Superior temporal gyrus (tissue), 1 donor: ENCODE measurements around the gene ESPN.

Experiments
- DNase-seq: peaks from one replicate; pipeline ENCODE4 v3.0.0-alpha.2; 2016; ENCODE audit errors: extremely low spot score

The ESPN gene

DNA sequence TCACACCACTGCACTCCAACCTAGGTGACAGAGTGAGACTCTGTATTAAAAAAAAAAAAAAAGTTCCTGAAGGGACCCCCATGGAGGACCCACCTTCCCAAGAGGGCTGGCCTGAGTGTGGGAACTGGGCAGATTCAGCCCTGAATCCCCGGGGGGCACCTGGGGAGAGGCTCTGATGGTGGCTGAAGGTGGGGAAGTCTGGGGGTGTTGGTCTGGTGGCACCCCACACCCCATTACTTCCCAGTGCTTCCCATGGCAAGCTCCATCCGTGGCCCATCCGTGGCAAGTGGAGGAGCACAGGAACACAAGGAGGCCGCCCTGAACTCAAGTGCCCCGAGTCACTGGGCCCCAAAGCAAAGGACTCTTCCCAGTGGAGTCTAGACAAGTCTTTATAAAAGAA, 42.2 kb downstream of the ESPN start:
- DNase-seq = no peak

DNA sequence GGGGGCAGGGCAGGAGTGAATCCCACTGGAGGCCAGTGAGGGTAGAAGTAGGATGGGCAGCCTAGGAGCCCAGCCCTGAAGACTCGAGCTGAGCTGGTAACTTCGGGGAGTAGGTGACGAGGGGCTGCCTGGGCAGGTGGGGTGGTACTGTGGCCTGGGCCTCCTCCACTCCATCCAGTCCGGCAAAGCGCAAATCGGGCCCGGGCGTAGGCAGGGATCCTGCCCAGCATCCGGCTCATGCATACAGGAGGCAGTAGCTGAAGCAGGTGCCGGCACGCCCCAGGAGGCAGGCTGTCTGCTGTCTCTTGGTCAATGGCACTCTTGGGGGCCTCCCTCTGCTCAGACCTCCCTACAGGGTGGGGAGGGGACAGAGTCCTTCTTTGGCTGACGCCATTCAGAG, 42.6 kb downstream of the ESPN start:
- DNase-seq = no peak

DNA sequence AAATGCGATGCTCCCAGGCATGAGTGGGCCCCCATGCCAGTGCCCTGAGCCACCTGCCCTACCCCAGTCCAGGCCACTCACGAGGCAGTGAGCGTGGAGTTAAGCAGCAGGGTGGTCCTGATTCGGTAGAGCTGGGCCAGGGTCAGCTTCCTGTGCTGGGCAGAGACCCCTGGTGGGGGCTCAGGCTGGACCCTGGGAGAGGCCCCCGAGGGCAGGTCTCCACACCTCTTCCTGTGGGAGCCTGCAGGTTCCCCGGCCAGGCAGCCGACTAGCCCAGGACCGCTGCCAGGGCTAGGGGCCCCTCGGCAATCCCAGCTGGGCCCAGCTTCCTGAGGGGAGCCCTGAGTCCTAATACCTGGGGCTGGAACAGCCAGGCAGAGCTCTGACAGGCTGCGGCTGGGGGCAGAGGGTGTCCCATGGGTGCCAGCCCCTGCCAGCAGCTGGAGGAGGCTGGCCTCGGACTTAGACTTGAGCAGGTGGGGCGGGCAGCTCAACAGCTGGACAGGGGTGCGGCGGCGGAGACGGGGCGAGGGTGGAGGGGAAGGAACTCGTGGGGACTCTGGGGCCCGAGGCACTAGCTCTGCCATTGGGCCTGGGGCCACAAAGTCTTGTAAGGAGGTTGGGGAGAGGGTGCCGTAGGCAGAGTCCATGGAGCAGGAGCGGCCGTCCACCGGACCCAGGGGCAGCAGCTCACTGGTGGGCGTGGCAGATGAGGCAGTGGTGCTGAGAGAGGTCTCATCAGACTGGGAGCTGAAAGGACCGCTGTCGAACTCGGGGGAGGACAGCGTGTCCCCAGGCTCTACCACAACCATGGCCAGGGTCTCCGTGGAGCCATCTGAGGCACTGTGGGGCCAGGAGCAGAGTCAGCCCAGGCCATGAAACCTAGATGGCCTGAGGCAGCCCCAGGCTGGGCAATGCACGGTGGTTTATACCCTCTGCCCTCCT, 43.4 kb downstream of the ESPN start:
- DNase-seq = no peak

DNA sequence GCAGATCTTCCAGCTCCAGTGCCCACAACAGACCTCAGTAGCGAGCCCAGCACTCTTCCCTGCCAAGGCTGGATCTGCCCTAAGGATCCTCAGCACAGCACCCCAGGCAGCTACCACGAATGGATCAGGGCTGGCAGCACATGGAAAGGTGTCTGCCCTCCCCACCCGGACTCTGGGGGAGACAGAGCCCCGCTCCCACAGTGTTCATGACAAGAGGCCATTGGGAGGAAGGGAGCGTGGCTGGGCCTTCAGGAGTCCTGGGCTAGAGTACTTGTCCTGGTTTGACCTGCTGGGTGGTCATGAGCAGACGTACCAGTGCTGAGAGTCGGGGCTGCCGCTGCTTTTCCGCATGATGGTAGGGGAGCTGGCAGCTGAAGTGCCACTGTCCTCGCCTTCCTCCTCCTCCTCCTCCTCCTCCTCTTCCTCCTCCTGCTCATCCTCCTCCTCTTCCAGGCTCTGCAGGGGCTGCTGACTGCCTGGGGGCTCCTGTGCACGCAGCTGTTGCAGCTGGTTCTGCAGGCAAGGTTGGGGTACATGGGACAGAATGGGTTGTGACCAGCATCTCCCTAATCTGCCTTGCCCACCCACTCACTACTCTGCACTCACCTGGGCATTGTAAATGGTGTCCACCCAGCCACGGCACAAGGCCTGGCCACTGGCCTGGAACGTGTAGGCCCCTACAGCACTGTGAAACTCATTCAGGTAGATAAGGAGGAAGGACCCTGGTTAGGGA, 44.3 kb downstream of the ESPN start:
- DNase-seq = no peak

DNA sequence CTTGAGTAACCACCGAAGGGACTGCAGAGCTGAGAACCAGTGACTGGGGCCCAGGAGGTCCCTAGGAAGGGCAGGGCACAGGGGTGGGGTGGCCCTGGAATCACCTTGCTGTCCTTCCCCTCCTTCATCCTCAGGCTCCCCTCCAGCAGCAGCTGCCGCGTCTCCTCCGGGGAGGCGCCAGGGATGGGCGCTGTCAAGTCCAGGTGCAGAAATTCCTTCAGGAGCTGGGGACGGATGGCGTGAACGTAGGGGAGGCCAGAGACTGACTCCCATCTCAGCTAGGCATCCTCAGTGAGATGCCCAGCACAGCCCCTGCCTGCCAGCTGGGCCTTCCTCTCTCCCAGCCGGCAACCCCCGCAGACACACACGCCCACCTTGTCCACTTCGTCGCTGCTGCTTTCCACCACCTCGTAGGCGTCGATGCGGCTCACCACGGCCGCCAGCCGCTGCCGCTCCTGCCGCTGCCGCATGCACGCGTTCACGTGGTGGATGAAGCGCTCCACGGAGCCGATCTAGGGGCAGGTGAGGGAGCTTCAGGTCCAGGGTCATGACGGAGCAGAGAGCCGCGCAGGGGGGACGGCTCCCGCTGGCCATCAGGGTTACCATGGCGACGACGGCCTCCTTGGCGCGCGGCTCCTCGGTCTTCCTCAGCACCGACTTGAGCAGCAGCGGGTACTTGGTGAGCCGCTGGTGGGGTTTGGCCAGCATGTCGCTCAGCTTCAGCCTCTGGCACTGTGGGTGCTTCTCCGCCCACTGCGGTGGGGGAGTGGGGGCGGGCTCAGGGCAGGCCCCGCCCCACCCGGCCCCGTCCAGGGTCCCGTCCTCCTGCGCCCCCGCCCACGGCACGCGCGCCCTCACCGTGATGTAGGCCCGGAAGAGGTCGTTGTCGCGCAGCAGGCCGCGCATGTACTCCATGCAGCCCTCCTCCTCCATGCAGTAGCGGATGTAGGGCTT, 45.8 kb downstream of the ESPN start:
- no peak for DNase-seq

DNA sequence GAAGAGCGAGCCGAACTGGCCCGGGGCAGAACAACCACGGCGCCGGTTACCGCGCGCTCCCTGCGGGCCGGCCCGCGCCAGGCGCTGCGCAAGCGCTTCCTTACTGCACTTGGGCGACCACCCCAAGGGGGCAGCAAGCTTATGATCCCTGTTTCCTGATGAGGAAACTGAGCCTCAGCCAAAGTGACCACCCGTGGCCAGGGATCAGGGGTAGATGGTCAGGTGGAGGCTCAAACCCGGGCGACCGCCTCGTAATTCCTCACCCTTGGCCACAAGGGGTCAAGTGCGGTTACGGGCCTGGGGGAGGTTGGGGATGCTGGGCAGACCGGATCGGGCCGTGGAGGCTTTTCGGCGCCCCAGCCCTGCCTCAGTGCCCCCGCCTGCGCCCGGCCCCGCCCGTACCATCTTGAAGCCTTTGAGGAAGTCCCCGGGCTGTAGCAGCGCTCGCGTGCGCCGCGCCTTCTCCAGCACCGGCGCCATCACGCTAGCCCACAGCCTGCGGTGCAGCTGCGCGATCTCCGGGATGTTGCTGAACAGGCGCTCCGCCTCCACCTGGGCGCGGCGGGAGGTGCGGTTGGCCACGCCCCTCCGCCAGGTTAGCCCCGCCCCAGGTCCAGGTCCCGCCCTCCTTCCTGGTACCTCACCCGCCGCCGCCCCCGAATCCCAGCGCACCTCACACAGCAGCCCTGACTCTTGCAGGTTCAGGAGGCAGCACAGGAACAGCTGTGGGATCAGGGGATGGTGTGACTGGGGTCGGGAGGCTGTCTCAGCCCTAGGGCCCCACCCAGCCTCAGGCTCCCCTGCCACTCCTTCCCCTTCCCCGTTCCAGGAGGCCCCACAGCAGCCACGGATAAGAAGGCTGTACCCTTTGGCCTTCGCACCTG, 46.8 kb downstream of the ESPN start:
- DNase-seq = no peak

DNA sequence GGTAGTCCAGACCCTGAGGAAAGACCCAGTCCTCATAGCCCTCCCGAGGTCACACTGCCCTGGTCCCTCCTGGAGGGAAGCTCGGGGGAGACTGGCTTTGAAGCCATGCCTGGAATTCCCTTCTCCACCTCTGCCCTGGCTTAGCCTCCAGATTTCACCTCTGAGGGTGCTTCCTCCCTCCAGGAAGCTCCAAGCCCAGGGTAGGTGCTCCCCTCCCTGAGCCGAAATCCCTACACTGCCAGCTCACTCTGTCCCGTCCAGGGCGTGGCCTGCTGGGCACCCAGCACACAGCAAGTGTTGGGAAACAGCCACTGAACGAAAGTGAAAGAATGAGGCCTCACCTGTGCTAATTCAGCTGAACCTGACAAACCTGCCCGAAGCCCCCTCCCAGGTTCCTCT, 47.4 kb downstream of the ESPN start:
- DNase-seq = no peak

DNA sequence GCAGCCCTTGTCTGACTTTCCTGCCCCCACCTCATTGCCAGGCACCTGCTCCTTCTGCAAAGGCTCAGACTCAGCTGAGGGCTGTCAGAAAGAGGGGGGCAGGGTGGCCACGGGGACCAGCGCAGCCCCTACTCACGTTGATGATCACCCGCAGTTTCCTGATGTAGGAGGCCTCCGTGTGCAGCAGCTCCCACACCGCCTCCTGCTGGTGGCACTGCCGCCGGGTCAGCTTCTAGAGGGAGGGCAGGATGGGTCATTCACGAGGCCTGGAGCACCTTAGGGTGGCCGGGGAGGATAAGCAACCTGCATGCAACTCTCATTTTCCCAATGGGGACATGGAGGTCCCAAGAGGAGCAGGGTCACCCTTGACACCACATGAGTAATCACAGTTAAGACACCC, 47.8 kb downstream of the ESPN start:
- no peak for DNase-seq

DNA sequence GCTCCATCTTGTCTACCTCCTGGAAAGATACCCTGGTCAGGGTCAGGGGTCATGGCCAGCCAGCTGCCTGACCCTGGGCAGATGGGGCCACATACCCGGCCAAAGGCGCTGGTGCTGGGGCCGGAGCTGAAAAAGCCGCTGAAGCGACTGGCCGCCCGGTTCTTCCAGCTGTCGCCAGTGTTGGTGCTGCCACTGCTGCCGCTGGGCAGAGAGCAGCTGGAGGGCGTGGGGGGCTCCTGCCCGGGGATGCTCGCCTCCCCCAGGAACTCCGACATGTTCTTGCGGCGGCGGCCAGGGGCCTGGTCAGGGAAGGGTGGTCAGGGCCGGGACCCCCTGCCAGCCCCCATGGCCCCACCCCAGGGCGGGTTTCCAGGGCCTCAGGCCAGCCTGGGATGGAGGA, 48.6 kb downstream of the ESPN start:
- no peak for DNase-seq

DNA sequence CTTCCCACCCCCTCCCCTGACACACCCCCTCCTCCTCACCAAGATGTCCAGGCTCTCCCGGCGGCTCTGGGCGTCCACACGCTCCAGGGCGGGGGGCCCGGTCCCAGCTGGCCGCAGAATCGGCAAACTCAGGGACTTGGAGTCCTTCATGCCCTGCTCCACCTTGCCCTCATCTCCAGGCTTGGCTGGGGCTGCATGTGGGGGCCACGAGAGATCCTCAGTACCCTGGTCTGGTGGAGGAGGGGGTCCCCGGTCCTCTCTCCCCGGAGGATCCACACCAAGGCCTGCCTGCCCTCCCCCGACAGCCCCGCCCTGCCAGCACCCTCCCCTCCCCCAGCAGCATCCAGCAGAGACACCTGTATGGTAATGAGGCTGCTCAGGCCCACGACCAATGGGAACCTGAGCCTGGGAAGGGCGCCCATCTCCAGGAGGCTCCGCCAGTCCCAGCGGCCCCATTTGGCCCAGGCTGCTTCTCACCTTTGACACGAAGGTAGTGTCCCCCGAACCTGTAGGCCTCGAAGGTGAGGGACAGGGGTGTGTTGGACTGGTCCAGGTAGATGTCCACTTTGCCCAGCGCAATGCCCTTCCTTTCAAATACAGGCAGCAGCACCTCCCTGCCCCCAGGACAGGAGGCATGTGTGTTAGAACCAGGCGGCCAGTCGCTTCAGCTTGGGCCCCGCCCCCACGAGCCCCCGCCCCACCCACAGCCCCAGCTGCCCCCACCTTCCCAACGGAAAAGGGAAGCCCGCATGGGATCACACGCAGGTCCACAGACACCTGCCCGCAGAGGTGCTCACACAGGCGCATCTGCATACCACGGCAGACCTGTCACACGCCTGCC, 49.6 kb downstream of the ESPN start:
- no peak for DNase-seq

DNA sequence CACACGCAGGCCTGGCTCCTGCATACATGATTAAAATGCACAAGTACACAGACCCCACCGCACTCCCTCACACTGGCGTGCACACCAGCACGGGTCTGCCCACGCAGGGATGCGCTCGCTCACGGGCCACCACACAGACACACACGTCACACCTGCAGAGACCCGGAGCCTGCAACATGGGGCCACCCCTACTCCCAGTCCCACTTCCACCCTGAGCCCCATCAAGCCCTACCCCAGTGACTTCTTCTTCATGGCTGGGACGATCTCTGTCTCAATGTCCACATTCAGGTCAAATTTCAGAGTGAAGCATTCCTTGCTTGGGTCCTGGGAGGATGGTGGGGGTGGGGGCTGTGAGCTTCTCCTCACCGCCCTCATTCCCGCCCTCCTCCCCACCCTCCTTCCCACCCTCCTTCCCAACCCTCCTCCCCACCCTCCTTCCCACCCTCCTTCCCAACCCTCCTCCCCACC, 50.3 kb downstream of the ESPN start:
- DNase-seq = no peak

DNA sequence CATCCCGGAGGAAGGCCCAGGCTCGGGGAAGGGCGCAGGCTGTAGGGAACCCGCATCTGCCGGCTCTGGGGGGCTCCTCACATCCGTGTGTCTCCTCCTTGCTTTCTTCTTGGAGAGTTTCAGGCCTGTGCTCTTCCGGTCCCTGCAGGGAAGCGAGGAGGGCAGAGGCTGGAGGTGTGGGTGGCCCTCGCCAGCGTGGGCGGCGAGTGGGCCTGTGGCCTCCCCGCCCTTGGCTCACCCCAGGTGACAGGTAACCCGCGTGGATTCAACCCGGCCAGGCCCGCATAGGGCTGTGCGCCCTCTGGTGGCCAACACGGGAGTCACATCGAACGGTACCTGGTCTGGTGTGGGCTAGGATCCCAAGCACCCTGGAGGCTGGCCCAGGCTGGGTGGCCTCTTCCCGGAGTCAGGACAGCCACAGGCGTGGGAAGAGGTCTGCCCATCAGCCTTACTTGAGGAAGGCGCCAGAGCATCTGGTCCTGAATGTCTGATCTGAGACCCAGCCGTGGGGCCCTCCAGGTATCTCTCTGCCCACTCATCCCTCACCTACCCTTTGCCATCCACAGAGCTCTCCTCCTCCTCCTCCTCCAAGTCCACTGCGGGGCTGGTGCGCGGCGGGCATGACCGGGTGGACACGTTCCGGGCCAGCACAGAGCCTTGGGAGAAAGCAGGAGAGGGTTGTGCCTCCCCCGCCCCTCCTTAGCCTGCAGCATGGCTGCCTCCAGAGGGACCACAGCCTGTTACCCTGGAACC, 51.0 kb downstream of the ESPN start:
- peak; percentile 66 for DNase-seq

DNA sequence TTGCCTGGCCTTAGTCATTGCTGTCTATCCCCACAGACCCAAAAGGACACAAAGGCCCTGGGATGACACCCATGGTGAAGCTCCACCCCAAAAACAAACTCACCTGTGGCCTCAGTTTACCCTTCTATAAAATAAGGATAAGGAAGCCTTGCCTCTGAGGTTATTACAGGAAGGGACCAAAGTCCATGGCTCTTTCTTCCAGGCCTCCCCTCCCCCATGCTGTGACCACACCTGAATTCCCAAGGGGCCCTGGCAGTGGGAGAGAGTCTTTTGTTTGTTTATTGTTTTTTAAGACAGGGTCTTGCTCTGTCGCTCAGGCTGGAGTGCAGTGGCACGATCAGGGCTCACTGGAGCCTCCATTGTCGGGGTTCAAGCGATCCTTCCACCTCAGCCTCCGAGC, 51.9 kb downstream of the ESPN start:
- DNase-seq = no peak

DNA sequence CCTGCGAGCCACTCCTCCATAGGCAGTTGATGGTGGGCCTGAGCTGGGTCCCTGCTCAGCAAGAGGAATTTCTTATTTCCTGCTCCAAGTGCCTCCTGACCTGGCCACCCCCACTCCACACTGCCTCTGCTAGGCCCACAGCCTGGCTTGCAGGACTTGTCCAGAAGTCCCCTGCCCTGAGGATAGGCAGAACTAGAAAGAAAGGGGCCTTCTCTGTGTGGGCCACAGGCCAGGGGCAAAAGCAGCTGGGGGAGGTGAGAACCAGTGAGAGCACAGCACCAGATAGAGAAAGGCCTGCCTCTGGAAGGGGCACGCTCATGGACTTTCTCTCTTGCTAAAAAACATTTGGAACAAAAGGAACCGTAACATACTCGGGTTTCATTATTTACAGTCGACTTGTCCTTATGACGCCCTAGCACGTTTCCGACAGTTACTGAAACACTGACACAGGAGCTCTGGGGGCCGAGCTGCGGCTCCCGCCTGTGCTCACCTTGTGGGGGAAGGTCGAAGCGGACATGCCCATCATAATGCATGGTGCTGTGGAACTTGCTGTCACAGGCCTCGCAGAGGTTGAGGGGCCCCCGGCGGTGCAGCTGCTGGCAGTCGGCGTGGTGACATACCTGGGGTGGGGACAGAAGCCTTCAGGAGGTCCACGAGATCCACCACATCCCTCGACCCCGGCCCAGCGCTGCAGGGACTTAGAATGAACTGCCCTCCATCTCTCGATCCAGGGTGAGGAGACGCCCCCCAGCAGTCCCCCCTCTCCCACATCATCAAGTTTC, 52.7 kb downstream of the ESPN start:
- no peak for DNase-seq

DNA sequence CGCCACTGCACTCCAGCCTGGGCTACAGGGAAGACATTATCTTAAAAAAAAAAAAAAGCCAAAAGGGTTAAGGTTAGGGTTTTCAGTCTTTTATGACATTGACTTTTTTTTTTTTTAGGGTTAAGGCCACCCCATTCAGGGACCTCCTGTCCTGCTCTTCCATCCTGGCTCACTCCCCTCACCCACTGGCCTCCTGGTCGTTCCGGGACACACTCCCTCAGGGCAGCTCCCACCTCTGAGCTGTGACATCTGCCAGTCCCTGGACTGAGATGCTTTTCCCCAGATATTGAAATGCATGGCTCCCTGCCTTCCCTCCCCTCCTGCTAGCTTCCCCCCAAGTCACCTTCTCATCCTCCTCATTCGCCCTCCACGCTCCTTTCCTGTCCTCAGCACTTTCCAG, 57.2 kb downstream of the ESPN start:
- DNase-seq = no peak

DNA sequence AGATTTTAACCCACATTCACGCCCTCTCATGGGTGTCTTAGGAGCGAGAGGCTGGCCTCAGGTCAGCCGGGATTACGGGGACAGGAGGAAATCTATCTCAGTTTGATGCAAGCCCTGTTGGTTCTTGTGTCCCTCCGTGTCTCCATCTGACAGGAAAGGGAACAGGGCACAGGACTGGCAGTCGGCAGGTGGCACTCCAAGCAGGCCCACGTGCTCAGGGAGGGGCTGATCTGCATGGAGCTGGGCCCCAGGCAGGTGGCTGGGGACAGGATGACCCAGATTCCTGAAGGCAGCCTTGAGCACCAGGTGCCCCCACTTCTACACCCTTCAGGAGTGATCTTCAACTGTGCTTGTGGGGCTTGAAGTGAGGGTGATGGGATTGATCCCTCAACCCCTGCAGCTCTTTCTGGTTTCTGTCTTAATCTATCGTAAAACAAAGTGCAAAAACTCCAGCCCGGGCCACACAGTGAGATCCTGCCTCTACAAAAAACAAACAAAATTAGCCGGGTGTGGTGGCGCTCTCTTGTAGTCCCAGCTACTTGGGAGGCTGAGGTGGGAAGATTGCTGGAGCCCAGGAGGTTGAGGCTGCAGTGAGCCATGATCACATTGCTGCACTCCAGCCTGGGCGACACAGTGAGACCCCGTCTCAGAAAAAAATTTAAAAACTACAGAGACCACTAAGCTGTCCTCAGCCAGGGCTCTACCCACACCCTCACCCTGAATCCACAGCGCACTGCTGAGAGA, 58.6 kb downstream of the ESPN start:
- DNase-seq = no peak

DNA sequence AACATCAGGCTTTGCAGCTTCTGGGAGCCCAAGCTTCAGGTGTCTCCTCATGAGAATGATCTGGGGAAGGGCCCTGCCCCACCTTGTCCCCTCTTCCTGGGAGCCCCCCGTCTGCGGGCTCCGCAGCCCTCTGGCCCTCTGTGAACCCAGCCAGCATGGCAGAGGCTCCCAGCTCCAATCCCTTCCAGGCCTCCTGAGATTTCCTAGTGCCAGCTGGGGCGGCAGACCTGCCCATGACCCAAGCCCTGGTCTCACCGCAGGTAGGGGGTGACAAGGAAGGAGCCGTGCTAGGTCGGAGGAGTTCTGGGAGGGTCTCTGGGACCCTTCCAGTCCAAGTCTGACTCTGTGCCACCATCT, 59.2 kb downstream of the ESPN start:
- DNase-seq = no peak

DNA sequence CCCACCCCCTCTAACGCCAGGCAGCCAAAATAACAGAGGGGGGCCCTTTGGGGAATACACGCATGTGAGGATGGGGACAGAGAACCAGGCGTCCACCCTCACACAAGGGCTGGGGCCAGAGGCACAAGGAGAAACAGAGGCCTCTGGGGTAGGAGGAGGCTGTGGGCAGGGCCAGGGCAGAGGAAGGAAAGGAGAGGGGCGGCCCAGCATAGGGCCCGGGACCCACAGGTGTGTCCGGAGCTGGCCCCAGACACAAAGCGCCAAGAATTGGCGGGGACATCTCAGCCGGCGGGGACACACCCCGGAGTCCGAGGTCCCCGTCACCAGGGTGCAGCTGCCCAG, 60.2 kb downstream of the ESPN start:
- no peak for DNase-seq
